ENCODE data around the gene MED13L.

DNA sequence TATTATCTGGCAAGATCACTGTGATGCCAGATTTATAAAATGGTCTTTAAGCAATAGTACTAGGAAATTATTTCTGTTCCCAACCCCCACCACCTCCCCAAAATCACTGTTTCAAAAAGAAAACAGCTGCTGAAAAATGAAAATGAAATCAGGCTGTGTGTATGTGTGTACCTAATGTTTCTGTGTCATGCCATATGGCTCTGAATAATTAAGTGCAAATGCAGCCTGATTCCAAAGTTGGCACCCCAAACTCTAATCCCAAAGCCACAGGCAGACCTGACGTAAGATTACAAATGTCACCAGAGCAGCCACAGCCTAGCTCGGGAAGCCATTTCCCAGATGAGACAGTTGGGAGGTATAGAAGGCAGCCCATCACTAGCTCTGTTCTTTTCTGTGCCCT, 175.5 kb downstream of the MED13L start:
- no peak for TF ChIP-seq EZH2 (IDR thresholded peaks at IDR 0.05; ENCODE audit: insufficient read depth, poor library complexity, severe bottlenecking)
- TF ChIP-seq EZH2phosphoT487 (IDR thresholded peaks at IDR 0.05; ENCODE audit: insufficient read depth, low read depth): no peak
